22Rv1 (cell line): ENCODE data around the gene DYNC1LI1.

ENCODE experiments used
- CTCF ChIP-seq: fragments of 450-650 bp; IDR thresholded peaks from 2 replicates; pipeline ENCODE4 v1.5.1; 2017; ENCODE audit warnings: mild to moderate bottlenecking
- ZFX ChIP-seq: fragments of 450-650 bp; IDR thresholded peaks from 2 replicates; pipeline ENCODE4 v1.6.1; 2017; ENCODE audit warnings: antibody characterized with exemption, borderline replicate concordance

- TF ChIP-seq CTCF, result no peak
- TF ChIP-seq ZFX, result no peak
Measured at GRCh38 chr3:32577581-32578556, 7.2 kb upstream of the DYNC1LI1 start.
